Mammary epithelial cell (primary cell): ENCODE results near the gene LHFPL3.

ENCODE experiments used
- CTCF ChIP-seq, 2 donors: IDR thresholded peaks in 1 of 2; conservative IDR thresholded peaks in 1 of 2; 2 replicates each; pipeline ENCODE4 v1.5.1; 2011 to 2012; ENCODE audit warnings: inconsistent platforms in 2 of 2, low read length in 2 of 2, mild to moderate bottlenecking in 2 of 2, control low read depth in 1 of 2, low read depth in 1 of 2; ENCODE audit not compliant: insufficient read depth in 1 of 2; ENCODE audit errors: extremely low read depth in 1 of 2
- EZH2 ChIP-seq: IDR thresholded peaks from 2 replicates; pipeline ENCODE4 v1.6.1; 2012; ENCODE audit warnings: low read length, inconsistent platforms, borderline replicate concordance

- no peak for TF ChIP-seq CTCF (conservative IDR thresholded peaks at IDR 0.05 in 1 of 2, IDR thresholded peaks at IDR 0.05 in 1 of 2; ENCODE audit: extremely low read depth in 1 of 2, insufficient read depth in 1 of 2, low read depth in 1 of 2, low read length in 2 of 2)
- no peak for TF ChIP-seq EZH2
Measured at GRCh38 chr7:104883248-104883717, 554.9 kb downstream of the LHFPL3 start.
